Left lobe of liver (tissue), 2 donors: Measurements from ENCODE around the gene FIBIN. TPM values are rescaled to one million over a fixed set of nuclear protein-coding genes. Genes with fewer than 3 reads are reported as not detected.

Experiments
- ATAC-seq: fragments of 200-7000 bp; cut with Tn5 transposase; one replicate; pipeline ENCODE4 v1.9.1; 2020; ENCODE audit warnings: mild to moderate bottlenecking, moderate library complexity
- DNase-seq: peaks from one replicate; pipeline ENCODE4 v3.0.0-alpha.2; 2020; ENCODE audit warnings: low spot score
- total RNA-seq: library from RNA; stranded (reverse); gene quantifications from one replicate; pipeline ENCODE4 v1.2.1, GENCODE V29; 2021
- donor health status: DM: no; HTN: no; CAD: no; lungs with moderate emphysema.
- donor health status: DM: no; HTN: yes; CAD: no.

FIBIN gene
- total RNA-seq, 1 donor from 2014 or later, result 0.91 TPM

GRCh38 chr11:27018902-27019529, 25.1 kb downstream of the FIBIN start:
- no peak for ATAC-seq
- no peak for DNase-seq

- no peak for DNase-seq
- no peak for ATAC-seq
Observed at GRCh38 chr11:27020751-27021150, 26.8 kb downstream of the FIBIN start.

GRCh38 chr11:27022659-27023251, 28.8 kb downstream of the FIBIN start:
- no peak for ATAC-seq
- no peak for DNase-seq

- ATAC-seq (peak; percentile 66), DNase-seq (no peak)
Observed at GRCh38 chr11:27024865-27025264, 31.0 kb downstream of the FIBIN start.

GRCh38 chr11:27025312-27025955, 31.5 kb downstream of the FIBIN start:
- no peak for DNase-seq

GRCh38 chr11:27025957-27026733, 32.2 kb downstream of the FIBIN start:
- ATAC-seq, result peak; percentile 81

More at GRCh38 chr11:27025312-27025955, 31.5 kb downstream of the FIBIN start:
- ATAC-seq, result peak; percentile 75

GRCh38 chr11:27028561-27028965, 34.7 kb downstream of the FIBIN start:
- no peak for DNase-seq
- ATAC-seq, result peak; percentile 14

More at GRCh38 chr11:27025957-27026733, 32.2 kb downstream of the FIBIN start:
- no peak for DNase-seq

- DNase-seq (no peak), ATAC-seq (no peak)
Observed at GRCh38 chr11:27029966-27030365, 36.1 kb downstream of the FIBIN start.

- DNase-seq (no peak), ATAC-seq (no peak)
Observed at GRCh38 chr11:27031754-27032153, 37.8 kb downstream of the FIBIN start.

- DNase-seq (no peak), ATAC-seq (peak; percentile 80)
Observed at GRCh38 chr11:27039873-27040272, 46.0 kb downstream of the FIBIN start.

- peak; percentile 94 for ATAC-seq
- DNase-seq, result no peak
Observed at GRCh38 chr11:27040302-27041115, 46.6 kb downstream of the FIBIN start, which contains the start of gene BBOX1. TSS of gene BBOX1 (plus strand) at chr11:27040815. CDS start at chr11:27055431, 14,616 bp downstream.

GRCh38 chr11:27041141-27041899, 47.4 kb downstream of the FIBIN start:
- no peak for DNase-seq
- ATAC-seq, result peak; percentile 42

Other genes starting within 250 kb of the FIBIN start
- gene BBOX1, start 46.7 kb downstream of the FIBIN start, total RNA-seq, result 22.6 TPM